Measurements from ENCODE around the gene CALB2.

CALB2 gene

GRCh38 chr16:71389330-71389729 lies 30.8 kb downstream of the CALB2 start:
- no peak for DNase-seq (ENCODE audit: low spot score)

DNA sequence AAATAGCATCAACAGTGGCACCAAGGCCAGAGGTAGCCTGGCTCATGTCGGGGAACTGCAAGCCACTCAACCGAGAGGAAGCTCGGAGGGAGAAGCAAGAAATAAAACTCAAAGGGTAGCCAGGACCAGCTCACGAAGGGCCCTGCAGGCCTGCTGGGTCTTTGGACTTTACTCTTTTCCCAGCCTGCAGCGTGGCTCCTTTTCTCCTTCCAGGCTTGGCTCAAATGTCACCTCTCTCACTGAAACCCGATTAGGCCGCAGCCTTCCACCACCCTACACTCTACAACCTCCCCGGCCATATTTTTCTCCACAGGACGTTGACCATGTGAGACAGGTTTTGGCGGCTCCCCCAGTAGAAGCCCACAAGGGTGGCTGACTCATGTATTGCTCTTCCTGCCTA lies 38.1 kb downstream of the CALB2 start:
- no peak for DNase-seq (ENCODE audit: low spot score)

DNA sequence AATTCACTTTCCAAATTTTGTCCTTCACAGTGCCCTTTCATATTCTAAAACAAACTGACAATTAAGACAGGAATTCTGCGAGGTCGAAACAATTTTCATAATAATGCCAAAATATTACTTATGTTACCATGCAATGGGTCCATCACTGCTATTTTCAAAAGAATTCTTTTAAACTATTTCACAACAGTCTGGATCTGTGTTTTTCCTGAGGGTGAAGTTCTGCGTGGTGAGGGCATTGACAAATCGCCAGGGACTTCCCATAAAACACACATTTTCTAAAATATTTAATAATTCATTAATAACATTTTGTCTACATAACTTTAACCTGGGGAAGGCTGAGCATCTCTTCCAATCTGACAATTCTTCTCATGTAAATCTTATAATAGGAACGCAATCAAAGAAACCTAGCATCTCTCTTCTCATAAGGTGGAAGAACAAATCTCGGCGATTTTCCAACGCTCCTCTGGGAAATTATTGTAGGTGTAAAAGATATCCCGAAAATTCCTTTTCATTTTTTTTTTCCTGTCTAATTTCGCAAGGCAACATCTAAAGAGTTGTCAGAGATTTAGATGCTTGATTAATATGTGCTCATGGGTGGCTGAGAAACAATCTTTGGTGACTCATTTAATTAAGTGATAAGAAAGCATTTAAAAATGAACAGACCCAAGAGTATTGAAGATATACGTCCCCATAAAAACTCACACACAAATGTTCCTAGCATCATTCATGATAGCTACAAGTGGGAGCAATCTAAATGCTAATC lies 41.5 kb downstream of the CALB2 start:
- DNase-seq (ENCODE audit: low spot score): no peak

- no peak for DNase-seq (ENCODE audit: low spot score)
Observed at GRCh38 chr16:71402007-71402406, 43.5 kb downstream of the CALB2 start.

DNA sequence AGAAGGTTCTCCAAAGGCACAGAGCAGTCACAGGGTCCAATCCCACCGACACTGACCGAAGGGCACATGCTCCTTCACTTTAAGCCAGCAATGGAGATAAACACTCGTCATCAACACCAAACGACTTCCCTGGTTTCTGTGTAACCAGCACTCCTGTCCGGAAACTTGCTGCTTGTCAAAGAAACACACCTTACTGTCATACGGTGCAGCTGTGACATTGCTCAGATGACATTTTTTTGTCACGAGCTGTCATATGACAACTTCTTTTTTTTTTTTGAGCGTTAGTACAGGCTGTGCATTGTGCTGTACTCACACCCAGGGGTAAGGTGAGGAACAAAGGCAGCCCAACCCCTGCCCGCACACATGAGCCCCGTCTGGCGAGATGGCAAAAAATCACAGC lies 44.2 kb downstream of the CALB2 start:
- DNase-seq (ENCODE audit: low spot score): no peak

DNA sequence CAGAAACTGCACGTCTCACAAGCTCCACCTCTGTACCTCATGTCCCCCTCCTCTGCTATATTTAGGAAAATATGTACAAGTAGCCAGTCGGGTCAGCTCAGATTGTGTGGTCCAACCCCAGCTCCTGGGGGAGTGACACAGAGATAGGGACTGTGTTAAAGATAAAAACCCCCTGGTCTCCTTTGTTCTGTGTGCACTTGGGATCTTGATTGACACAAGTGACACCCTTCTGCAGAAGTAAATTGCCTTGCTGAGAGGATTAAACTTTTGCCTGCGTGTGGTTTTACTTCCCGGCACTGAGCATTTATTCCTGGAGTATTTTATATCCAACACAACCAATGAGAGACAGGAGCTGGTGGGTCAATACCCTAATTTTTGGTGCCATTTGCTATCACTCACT lies 45.8 kb downstream of the CALB2 start:
- no peak for DNase-seq (ENCODE audit: low spot score)

DNA sequence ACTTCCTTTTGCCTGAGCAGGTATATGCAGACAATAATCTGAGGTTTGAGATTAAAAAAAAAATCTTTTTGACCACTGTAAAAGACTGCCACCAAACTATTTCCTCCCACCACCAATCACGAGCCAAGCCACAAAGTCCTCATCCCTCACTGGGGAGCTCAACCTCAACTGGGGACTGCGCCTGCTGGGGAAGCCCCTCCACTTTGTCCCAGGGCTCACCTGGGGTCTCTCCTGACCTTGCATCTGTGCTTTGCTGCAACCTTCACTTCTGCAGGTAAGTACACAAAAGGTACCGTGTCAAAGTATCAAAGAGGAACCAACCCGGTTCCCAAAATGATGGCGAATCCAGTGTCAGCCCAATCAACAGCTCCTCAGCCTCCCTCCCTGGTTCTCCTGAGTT lies 47.8 kb downstream of the CALB2 start:
- no peak for DNase-seq (ENCODE audit: low spot score)

DNA sequence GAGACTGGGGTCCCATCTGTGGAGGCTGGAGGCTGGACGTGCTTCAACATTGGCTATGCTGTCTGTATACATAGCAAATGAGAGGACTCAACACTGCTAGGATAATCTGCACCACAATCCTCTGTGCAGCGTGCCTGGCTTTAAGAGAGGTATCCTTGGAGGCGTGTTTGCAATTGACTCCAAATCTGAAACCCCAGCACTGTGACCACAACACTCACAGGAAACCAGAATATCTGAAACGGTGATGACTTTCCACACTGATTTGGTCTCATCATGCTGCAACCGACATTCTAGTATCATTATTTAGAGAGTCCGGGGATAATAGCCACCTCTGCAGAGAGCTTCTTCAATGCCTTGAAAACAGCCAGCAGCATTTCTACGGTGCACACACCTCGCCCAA lies 48.2 kb downstream of the CALB2 start:
- no peak for DNase-seq (ENCODE audit: low spot score)

GRCh38 chr16:71407731-71408130 lies 49.2 kb downstream of the CALB2 start:
- no peak for DNase-seq (ENCODE audit: low spot score)

GRCh38 chr16:71408536-71408935 lies 50.0 kb downstream of the CALB2 start:
- no peak for DNase-seq (ENCODE audit: low spot score)

DNA sequence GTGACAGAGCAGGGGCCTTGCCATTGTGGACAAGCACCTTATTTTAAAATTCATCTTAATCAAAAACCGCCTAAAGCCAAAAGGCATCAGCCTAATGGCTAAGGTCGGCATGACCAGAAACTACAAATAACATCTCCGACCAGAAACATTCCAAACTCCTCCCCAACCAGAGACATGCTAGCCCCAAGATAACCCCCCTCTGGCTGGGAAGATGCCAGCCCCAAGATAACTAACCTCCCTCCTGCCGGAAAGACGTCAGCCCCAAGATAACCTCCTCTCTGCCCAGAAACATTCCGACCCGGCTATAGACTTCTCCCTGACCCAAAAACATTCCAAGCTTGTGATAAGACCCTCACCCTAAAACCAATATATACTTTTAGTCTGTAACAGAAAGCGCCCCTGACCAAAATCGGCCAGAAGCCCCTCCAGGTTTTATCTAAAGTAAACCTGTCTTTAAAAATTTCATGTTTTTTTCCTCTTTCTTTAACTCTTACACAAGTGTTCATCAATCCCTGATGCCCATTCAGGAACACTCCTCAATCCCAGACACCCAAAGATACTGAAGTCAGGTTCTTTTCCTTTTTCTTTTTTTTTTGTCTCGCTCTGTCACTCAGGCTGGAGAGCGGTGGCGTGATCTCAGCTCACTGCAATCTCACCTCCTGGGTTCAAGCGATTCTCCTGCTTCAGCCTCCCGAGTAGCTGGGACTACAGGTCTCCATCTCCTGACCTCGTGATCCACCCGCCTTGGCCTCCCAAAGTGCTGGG lies 50.7 kb downstream of the CALB2 start:
- no peak for DNase-seq (ENCODE audit: low spot score)

- no peak for DNase-seq (ENCODE audit: low spot score)
Observed at GRCh38 chr16:71410146-71410545, 51.6 kb downstream of the CALB2 start.

- peak; percentile 54 for DNase-seq (ENCODE audit: low spot score)
Observed at GRCh38 chr16:71412270-71413160, 54.0 kb downstream of the CALB2 start.

DNA sequence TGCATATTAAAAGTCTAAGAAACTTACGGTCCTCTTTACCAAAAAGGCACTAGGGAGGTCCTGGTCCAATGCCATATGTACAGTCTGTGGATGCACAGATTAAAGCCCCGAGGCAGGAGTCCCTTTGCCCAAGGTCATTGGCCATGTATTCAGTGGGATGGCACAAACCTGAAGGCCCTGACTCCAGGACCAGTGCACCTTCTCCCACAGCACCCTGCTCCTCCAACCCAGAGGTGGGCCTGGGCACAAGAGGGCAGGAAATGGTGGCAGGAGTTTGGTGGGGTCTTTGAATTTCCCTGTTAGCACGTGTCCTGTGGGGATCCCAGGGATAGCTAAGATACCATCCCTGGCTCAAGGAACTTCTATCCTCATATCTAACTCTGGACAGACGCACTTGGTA lies 54.8 kb downstream of the CALB2 start:
- DNase-seq (ENCODE audit: low spot score): no peak

- no peak for DNase-seq (ENCODE audit: low spot score)
Observed at GRCh38 chr16:71414038-71414437, 55.5 kb downstream of the CALB2 start.

- DNase-seq (ENCODE audit: low spot score): peak; percentile 23
Observed at GRCh38 chr16:71421911-71422310, 63.4 kb downstream of the CALB2 start.

GRCh38 chr16:71423016-71423415 lies 64.5 kb downstream of the CALB2 start:
- DNase-seq (ENCODE audit: low spot score): no peak

DNA sequence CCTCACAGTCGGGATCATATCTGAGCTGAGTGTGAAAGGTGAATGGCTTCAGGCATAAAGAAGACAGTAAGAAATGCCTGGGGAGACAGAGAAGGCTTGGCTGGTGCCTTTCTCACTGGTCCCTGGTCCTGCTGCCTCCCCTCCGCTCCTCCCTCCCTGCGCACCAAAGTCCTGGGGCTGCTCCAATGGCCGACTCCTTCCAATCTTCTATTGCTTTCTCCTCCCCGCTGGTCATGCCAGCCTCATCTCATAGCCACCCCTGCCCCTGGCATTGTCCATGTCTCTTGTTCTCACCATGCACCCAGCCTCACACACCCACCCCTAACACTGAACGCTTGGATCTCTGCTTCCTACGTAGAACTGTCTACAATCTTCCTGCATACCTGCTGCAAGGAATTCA lies 65.3 kb downstream of the CALB2 start:
- DNase-seq (ENCODE audit: low spot score): no peak

DNA sequence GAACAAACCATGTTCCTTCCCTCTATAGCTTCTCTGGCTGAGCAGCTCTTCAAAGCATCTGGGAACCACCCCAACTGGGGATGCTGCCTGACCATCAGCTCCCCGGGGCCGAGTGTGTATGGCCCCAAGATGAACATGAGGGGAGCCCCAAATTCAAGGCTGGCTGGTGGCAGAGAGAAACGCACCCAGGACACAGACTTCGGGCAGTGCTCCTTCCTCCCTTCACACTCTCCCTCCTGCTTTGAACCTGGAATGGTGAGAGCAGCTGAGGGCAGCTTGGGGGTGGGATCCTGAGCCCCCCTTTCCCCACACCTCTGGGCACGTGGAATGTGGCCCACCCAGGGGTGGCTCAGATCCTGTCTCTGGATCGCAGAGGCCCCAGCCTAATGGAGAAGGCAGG lies 66.1 kb downstream of the CALB2 start:
- no peak for DNase-seq (ENCODE audit: low spot score)

DNA sequence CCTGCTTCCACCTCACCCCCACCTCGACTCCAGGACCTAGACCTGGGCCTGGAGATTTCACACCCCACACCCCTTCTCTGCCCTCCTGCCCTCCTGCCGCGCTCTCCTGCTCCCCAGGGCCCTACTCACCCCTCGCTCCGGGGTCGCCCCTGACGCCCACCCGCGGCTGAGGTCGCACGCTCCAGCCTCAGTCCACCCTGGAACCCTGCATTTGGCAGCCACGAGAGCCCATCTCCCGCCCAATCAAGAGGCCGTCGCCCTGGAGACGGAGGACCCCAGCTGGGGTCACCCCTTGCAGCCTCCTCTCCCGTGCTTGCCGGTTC lies 67.2 kb downstream of the CALB2 start:
- DNase-seq (ENCODE audit: low spot score): no peak

DNA sequence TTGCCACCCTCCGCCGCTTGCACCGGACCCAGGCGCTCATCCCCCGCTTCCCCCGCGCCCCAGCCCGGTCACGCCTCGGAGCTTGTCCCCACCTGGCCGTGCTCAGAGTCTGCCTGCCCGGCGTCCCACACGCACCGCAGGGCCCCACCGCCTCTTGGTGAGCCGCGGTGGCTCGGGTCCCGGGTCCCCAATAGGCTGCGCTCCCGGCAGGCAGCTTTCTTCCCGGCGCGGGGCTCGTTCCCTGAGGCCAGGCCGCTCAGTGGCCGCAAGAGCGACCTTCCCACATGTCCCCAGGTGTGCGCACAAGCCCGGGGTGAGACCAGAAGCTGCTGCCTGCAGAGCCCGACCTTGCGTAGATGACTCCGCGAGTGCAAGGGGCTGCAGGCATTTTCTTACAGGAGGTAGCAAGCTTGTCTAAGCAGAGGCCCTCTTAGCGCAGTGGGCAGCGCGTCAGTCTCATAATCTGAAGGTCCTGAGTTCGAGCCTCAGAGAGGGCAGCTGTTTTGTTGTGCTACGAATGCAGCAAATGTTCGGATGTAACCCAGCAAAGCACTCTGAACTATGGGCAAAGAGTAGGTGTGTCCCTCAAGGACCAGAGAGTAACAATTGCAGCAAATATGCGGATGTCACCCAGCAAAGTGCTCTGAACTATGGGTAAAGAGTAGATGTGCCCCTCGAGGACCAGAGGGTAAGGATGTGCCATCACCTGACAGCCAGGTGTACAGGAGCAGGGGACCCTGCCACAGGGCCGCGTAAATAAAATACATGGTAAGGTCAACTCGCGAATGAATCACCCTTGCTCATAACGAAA lies 67.8 kb downstream of the CALB2 start:
- no peak for DNase-seq (ENCODE audit: low spot score)

Measured in SW480 (cell line).